Erythroblast (primary cell): Measurements from ENCODE around the gene PLCH1.

ENCODE experiments used
- GATA1 ChIP-seq: IDR thresholded peaks from 2 replicates; pipeline ENCODE4 v1.6.1; 2011; ENCODE audit warnings: low read depth, mild to moderate bottlenecking, control low read depth, low read length, moderate library complexity
- POLR2A ChIP-seq: IDR thresholded peaks from 2 replicates; pipeline ENCODE4 v1.6.1; 2011; ENCODE audit warnings: mild to moderate bottlenecking, low read length

DNA sequence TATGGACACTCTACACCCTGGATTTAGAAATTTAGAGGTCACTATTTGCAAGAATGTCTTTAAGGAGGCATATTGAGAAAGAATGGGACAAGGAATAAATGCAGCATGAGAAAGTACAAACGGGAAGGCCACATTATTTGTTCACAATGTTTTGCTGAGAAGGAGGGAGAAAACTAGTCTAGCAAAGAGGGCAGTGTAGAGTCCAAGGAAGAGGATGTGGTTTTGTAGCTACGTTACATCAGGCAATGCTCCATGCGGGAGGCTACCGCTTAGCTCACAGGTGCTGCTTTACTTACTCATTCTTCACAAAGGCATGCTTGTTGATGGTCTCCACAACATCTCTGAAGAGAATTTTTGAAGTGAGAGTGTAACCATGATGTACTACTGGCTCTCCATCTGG lies 191.1 kb downstream of the PLCH1 start:
- no peak for TF ChIP-seq POLR2A
- TF ChIP-seq GATA1, result no peak
